Caki2 (cell line): ENCODE measurements around the gene KCNJ6. TPM values are rescaled to one million over a fixed set of nuclear protein-coding genes. Genes with fewer than 3 reads are reported as not detected.
"Not testable (repeated sequence)": the region's sequence is repeated elsewhere in the genome, so short reads cannot be mapped to it uniquely, and the experiment has no call there.

Source experiments
- DNase-seq: peaks from one replicate; pipeline ENCODE4 v3.0.0-alpha.2; 2015; ENCODE audit warnings: low read depth
- in situ Hi-C: cut with HindIII; loops from 2 replicates; pipeline ENCODE4 v1.10.0; 2016; ENCODE audit warnings: low sequenced_read_pairs, low pct_unique_long_range_greater_than_20kb, mixed read lengths
- total RNA-seq: library from RNA; depleted of rRNA; stranded (reverse); fragments of >200 nt; shearing (Covaris generic); gene quantifications from 2 replicates; pipeline ENCODE4 v1.2.3, GENCODE V29; 2014; ENCODE audit warnings: low replicate concordance

The KCNJ6 gene
- total RNA-seq, 1 experiment from 2014 or later = not detected

DNA sequence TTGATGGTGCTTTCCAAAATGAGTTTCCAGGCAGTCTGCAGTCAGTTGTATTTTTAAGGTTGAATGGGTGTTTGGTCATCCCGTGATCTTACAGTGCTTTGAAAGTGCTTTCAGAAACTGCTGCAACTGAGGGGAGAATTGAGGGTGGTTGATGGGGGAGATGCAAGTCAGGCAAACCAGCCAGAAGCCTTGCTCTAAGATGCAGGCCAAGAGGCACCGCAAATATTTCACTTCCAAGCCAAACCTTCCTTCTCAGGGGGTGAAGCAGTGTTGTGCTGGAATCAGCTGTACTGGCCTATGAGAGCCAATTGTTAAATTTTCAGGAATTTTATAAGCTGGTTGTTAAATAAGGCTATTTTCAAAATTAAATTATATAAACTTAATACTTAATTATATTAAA lies 151.6 kb downstream of the KCNJ6 start:
- in situ Hi-C loops = no loop called here
- DNase-seq = no peak

DNA sequence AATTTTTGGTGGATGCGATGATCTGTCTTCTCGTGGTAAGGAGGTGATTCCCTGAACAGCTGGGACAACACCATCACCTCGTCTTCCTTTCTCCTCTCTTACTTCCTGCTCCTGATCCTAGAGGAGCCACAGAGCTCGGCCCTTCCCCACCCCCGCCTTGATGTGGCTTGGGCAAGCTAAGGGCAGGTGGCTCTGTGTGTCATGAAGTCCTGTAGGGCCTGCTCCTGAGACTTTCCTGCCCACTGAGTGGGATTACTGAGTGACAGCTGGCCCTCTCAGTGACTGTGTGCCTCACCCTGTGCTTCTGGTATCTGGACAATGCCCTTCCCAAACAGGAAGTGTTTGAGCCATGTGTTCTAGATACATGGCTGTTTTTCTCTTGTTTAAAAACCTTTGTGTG lies 153.0 kb downstream of the KCNJ6 start:
- in situ Hi-C loops = no loop called here
- no peak for DNase-seq

GRCh38 chr21:37762606-37763005 lies 153.7 kb downstream of the KCNJ6 start:
- in situ Hi-C loops = no loop called here
- no peak for DNase-seq

- DNase-seq, in situ Hi-C loops: not testable (repeated sequence)
These were observed 154.9 kb downstream of the KCNJ6 start for GRCh38 chr21:37761406-37761805.

- in situ Hi-C loops = no loop called here
- no peak for DNase-seq
These were observed 156.5 kb downstream of the KCNJ6 start for GRCh38 chr21:37759777-37760176.

DNA sequence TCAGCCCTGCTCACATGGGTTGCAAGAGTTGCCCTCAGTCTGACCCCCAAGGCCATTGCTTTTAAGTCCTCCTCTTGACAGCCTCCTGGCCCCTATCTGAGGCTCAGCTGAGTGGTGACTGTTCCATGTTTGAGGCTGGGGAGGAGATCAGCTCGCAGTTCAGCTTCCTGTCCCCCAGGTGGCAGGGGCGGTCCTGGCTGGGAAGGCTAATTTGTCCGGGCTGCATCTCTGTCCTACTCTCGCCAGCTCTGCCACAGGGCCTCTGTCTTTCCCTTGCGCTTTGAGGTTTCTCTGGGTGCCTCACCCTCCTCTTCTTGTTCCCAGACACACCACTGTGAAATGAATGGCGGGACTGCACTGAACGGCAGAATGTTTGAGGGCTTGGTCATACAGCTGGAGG lies 157.3 kb downstream of the KCNJ6 start:
- in situ Hi-C loops = no loop called here

GRCh38 chr21:37757606-37758376 lies 158.5 kb downstream of the KCNJ6 start:
- in situ Hi-C loops = no loop called here
- no peak for DNase-seq

More for the DNA sequence above, 157.3 kb downstream of the KCNJ6 start:
- DNase-seq = peak; percentile 40

GRCh38 chr21:37753122-37753599 lies 163.1 kb downstream of the KCNJ6 start:
- in situ Hi-C loops = no loop called here

DNA sequence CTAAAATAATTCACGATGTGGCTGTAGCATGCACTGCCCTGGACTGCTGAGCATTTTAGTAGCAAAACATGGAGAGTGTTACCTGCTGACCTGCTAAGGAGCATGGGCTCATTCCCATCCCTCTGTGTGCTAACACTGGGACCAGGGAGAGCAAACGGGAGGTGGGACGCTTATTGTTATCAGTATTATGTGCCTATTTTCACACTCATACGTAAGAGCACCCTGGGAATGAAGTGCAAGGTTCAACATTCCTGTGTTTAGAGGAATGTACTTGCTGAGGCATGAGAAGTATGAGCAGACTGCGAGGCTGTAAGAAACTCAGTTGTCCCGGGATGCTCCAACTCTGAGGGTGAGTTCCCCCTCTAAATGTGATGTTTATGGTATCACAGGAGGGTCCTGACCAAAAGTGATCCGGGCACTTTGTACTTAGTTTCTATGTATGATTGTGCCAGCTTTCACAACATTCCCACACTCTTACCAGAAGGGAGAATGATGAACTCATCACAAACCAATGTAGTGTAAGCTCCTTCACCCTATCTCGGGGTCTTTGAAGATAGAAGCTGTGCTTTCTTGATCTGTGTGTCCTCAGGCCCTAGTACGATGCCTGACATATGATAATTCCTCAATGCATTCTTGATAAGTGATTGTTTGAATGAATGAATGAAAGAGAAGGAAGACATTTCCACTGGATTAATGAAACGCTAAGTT lies 164.8 kb downstream of the KCNJ6 start:
- DNase-seq = no peak

More at GRCh38 chr21:37753122-37753599, 163.1 kb downstream of the KCNJ6 start:
- no peak for DNase-seq

GRCh38 chr21:37749132-37749531 lies 167.1 kb downstream of the KCNJ6 start:
- no peak for DNase-seq
- in situ Hi-C loops = no loop called here

More for the DNA sequence above, 164.8 kb downstream of the KCNJ6 start:
- in situ Hi-C loops = no loop called here

DNA sequence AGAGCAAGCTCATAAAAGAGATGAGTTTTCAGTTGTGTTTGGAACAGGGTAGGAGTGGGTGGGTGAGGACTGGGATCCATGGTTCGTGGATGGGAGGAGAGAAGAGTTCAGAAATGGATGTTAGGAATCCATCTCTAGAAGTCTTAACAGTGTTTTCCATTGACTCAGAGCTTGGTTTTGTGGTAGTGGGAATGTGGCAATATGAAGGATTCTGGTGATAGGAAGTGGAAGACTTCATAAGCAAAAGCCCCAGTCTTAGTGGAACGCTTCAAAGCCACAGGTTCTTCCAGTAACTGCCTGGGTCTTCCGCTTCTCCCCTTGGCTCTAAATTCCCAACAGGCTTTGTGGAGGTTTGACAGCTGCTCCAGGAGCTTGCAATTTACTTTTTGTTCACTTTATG lies 167.9 kb downstream of the KCNJ6 start:
- in situ Hi-C loops = no loop called here
- no peak for DNase-seq

DNA sequence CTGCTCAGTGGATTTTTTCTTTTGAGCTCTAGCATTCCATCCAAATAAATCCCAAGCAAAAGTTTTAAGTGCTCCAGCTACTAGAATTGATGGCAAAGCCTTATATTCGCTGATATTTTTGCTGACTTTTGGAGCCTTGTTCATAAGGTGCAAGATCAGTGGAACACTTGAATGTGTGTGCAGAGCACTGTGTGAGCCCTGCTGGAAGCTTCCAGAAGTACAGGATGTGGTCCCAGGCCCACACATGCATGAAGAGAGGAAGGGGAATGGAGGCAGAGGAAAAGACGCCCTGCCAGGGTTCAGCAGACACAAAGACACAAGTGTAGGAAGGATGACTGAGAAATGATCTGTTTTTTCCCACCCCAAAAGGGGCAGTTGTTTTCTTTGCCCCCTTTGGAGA lies 169.4 kb downstream of the KCNJ6 start:
- in situ Hi-C loops = no loop called here
- no peak for DNase-seq

- in situ Hi-C loops = no loop called here
These were observed 171.7 kb downstream of the KCNJ6 start for GRCh38 chr21:37744551-37744950.

DNA sequence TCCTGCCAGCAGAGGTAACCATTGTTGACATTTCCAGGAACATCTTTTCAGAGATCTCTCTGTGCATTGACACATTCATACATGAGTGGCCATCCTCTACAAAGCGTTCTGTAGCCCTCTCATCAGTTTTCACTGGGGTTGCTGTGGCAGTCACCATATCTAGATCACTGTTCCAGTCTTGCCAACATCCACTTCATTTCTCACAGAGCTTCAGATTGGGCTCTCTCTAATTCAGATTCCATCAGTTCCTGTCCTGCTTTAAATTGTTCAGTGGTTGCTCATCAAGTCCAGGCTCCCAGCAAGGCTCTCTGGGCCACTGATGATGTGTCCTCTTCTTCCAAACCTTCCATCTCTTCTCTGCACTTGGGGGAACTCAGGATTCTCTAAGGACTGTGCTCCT lies 173.7 kb downstream of the KCNJ6 start:
- DNase-seq = no peak
- in situ Hi-C loops = no loop called here

More at GRCh38 chr21:37744551-37744950, 171.7 kb downstream of the KCNJ6 start:
- no peak for DNase-seq

- DNase-seq = no peak
- in situ Hi-C loops = no loop called here
These were observed 174.1 kb downstream of the KCNJ6 start for GRCh38 chr21:37742115-37742514.

DNA sequence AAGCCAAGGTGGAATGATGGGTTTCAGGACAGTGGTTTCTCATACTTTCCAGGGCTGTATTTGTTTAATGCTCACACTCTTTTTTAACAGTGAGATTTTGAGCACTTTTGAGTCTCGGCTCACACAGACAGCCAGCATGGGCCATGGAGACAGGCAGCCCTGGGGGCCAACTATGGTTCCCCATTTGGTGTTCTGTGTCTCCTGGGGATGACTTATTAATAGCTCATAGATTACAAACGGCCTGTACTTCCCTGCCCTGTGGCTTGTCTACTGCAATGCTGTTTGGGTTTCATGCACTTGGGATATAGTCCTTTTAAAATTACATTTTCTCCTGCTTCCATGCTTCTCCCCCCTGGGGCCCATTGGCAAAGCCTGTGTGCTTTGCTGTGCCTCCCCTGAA lies 178.3 kb downstream of the KCNJ6 start:
- in situ Hi-C loops = no loop called here
- no peak for DNase-seq

- DNase-seq = no peak
- in situ Hi-C loops = no loop called here
These were observed 178.8 kb downstream of the KCNJ6 start for GRCh38 chr21:37737507-37737906.

- in situ Hi-C loops = no loop called here
- no peak for DNase-seq
These were observed 181.4 kb downstream of the KCNJ6 start for GRCh38 chr21:37734846-37735245.

DNA sequence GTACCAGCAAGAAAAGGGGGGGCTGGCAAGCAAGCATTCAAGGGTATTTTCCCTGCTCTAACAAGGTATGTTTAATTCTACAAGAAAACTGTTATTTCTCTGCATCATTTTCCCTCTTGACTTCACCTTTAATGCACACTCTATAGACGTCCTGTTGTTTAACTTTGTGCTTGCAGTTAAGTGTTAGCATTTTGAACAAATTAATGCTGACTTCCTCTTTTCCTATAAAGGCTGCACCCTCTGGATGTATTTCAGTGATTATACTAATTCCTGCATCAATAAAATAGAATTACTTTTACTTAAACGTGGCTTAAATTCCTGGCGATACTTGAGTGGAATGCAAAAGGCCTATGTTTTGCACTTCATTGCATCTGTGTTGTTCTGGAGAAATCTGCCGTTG lies 183.3 kb downstream of the KCNJ6 start:
- no peak for DNase-seq
- in situ Hi-C loops = no loop called here
